OCI-LY1 (cell line): ENCODE results near the gene GPN1.

Experiments
- EZH2 ChIP-seq: fragments of 200-600 bp; sonication (generic), shearing (Covaris generic); IDR thresholded peaks from 2 replicates; pipeline ENCODE4 v1.8.0; 2017; ENCODE audit warnings: borderline replicate concordance, mixed run types, mild to moderate bottlenecking, antibody characterized with exemption, low read length, moderate library complexity, mixed read lengths
- TF ChIP-seq, protein P1 (sequence below): fragments of 200-600 bp; sonication (generic), shearing (Covaris generic); IDR thresholded peaks from 2 replicates; pipeline ENCODE4 v1.5.1; 2017; ENCODE audit warnings: mild to moderate bottlenecking, antibody characterized with exemption, low read length, moderate library complexity, mixed read lengths

- TF ChIP-seq, protein P1, sequence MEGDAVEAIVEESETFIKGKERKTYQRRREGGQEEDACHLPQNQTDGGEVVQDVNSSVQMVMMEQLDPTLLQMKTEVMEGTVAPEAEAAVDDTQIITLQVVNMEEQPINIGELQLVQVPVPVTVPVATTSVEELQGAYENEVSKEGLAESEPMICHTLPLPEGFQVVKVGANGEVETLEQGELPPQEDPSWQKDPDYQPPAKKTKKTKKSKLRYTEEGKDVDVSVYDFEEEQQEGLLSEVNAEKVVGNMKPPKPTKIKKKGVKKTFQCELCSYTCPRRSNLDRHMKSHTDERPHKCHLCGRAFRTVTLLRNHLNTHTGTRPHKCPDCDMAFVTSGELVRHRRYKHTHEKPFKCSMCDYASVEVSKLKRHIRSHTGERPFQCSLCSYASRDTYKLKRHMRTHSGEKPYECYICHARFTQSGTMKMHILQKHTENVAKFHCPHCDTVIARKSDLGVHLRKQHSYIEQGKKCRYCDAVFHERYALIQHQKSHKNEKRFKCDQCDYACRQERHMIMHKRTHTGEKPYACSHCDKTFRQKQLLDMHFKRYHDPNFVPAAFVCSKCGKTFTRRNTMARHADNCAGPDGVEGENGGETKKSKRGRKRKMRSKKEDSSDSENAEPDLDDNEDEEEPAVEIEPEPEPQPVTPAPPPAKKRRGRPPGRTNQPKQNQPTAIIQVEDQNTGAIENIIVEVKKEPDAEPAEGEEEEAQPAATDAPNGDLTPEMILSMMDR: no peak
- no peak for TF ChIP-seq EZH2
Observed at GRCh38 chr2:27582695-27583389, 46.0 kb upstream of the GPN1 start, which contains the start of gene ZNF512.
